GM12878 (cell line): ENCODE measurements around the gene DIRAS1. TPM values are rescaled to one million over a fixed set of nuclear protein-coding genes. Genes with fewer than 3 reads are reported as not detected.

Experiments
- ATAC-seq: fragments of 200-7000 bp; cut with Tn5 transposase; 3 replicates; pipeline ENCODE4 v1.9.1; 2020; ENCODE audit warnings: mild to moderate bottlenecking, moderate library complexity
- BruUV-seq: library from RNA; stranded (reverse); fragments of 400-500 nt; replicated peaks from 2 replicates; lab custom pipeline; 2021; lab: Mats Ljungman, UMichigan
- CTCF ChIA-PET: fragments of 300-600 bp; sonication (Branson Sonifier 250); formaldehyde crosslinking; extraction: SDS; loops from one replicate; lab custom pipeline; 2021; ENCODE audit warnings: inconsistent platforms; lab: Yijun Ruan, JAX
- POLR2A ChIA-PET: fragments of 350-600 bp; formaldehyde crosslinking; extraction: SDS; loops from one replicate; lab custom pipeline; 2021; ENCODE audit warnings: inconsistent platforms; lab: Charles Lee
- RAD21 ChIA-PET: fragments of 300-600 bp; sonication (Branson Sonifier 250); formaldehyde crosslinking; loops from one replicate; lab custom pipeline; 2023; ENCODE audit warnings: antibody characterized with exemption; ENCODE audit not compliant: unreplicated experiment; lab: Charles Lee
- SMC1A ChIA-PET: fragments of 300-600 bp; sonication (Branson Sonifier 250); formaldehyde crosslinking; loops from one replicate; lab custom pipeline; 2023; ENCODE audit not compliant: unreplicated experiment, uncharacterized antibody; lab: Charles Lee
- DNase-seq: peaks from one replicate; pipeline ENCODE4 v3.0.0-alpha.2; 2011; ENCODE audit warnings: low read depth, low spot score
- FAIRE-seq: peaks from 3 replicates; lab custom pipeline; 2011; peaks lifted over from hg19 to GRCh38; lab: Jason Lieb, UNC
- H2AFZ ChIP-seq: 2 replicates; pipeline ENCODE4 v1.6.0; 2011; ENCODE audit warnings: low read depth, low read length, control low read depth; ENCODE audit not compliant: control insufficient read depth
- H3K27ac ChIP-seq: 2 replicates; pipeline ENCODE4 v1.5.1; 2011; ENCODE audit warnings: control low read depth; ENCODE audit not compliant: control insufficient read depth, insufficient read depth
- H3K27me3 ChIP-seq, 2 experiments: replicated peaks in 1 of 2; 2 replicates each; pipeline versions ENCODE4 v1.6.0 to v1.6.1; 2011; ENCODE audit warnings: low read length in 1 of 2; ENCODE audit not compliant: control insufficient read depth in 2 of 2, insufficient read depth in 2 of 2
- H3K36me3 ChIP-seq, 2 experiments: 2 replicates each; pipeline ENCODE4 v1.5.1; 2011; ENCODE audit warnings: low read length in 1 of 2; ENCODE audit not compliant: control insufficient read depth in 2 of 2, insufficient read depth in 2 of 2
- H3K4me1 ChIP-seq: 2 replicates; pipeline ENCODE4 v1.6.1; 2011; ENCODE audit warnings: mild to moderate bottlenecking, low read length, moderate library complexity, mixed read lengths; ENCODE audit not compliant: control insufficient read depth, insufficient read depth
- H3K4me2 ChIP-seq: 2 replicates; pipeline ENCODE4 v1.6.0; 2011; ENCODE audit warnings: control low read depth; ENCODE audit not compliant: control insufficient read depth, insufficient read depth
- H3K4me3 ChIP-seq: fragments of 200-600 bp; sonication (generic); 2 replicates; pipeline ENCODE4 v1.5.1; 2016
- H3K79me2 ChIP-seq: 2 replicates; pipeline ENCODE4 v1.6.0; 2011; ENCODE audit warnings: low read length; ENCODE audit not compliant: control insufficient read depth, insufficient read depth
- H3K9ac ChIP-seq: 2 replicates; pipeline ENCODE4 v1.8.0; 2011; ENCODE audit warnings: low read length, control low read depth, mixed read lengths; ENCODE audit not compliant: control insufficient read depth, insufficient read depth
- H3K9me3 ChIP-seq: replicated peaks from 3 replicates; pipeline ENCODE4 v1.5.1; 2011; ENCODE audit warnings: mild to moderate bottlenecking, low read length; ENCODE audit not compliant: control insufficient read depth, insufficient read depth
- H4K20me1 ChIP-seq: 2 replicates; pipeline ENCODE4 v1.6.0; 2011; ENCODE audit not compliant: control insufficient read depth, insufficient read depth
- CBX5 ChIP-seq: sonication (generic); IDR thresholded peaks from 2 replicates; pipeline ENCODE4 v1.6.1; 2016; ENCODE audit warnings: low read depth, moderate library complexity, mild to moderate bottlenecking, inconsistent platforms
- HCFC1 ChIP-seq: fragments of 150-350 bp; IDR thresholded peaks from 2 replicates; pipeline ENCODE4 v1.6.1; 2014; ENCODE audit warnings: low read length
- PAX5 ChIP-seq: IDR thresholded peaks from 2 replicates; pipeline ENCODE4 v1.6.1; 2011; ENCODE audit warnings: low read depth, low read length, borderline replicate concordance
- RBBP5 ChIP-seq: fragments of 200-600 bp; sonication (generic); conservative IDR thresholded peaks from 2 replicates; pipeline ENCODE4 v1.6.1; 2016
- RELA ChIP-seq: fragments of 450-650 bp; IDR thresholded peaks from 2 replicates; pipeline ENCODE4 v1.8.0; 2014; ENCODE audit warnings: borderline replicate concordance; ENCODE audit not compliant: partially characterized antibody
- ZNF207 ChIP-seq: fragments of 450-650 bp; IDR thresholded peaks from 2 replicates; pipeline ENCODE4 v1.6.1; 2014; ENCODE audit warnings: antibody characterized with exemption, mild to moderate bottlenecking, borderline replicate concordance
- WGBS: methylation state at CpG from one replicate; pipeline ENCODE4 v1.1.6; 2016; ENCODE audit warnings: low lambda C conversion rate; ENCODE audit not compliant: insufficient replicate concordance, insufficient coverage; ENCODE audit errors: missing lambda C conversion rate; 5-methylcytosine and 5-hydroxymethylcytosine counted together
- in situ Hi-C: fragments of 300-500 bp; cut with MboI; formaldehyde crosslinking; loops from 9 replicates; pipeline ENCODE4 v1.14.3; 2018; ENCODE audit warnings: mixed read lengths
- intact Hi-C: fragments of 100-400 bp; cut with micrococcal nuclease; formaldehyde crosslinking; loops from one replicate; pipeline ENCODE4 v1.14.2; 2022; ENCODE audit not compliant: unreplicated experiment
- polyA plus RNA-seq, 11 experiments: library from polyadenylated mRNA; depleted of rRNA in 4 of 11; unstranded in 6 of 11; stranded (reverse) in 5 of 11; fragments of >200 nt; fragmentation: Nextera tagmentation in 4 of 11; fragmentation: Illumina TruSeq in 1 of 11; extraction: Ambion mirVana in 4 of 11; extraction: Trizol in 1 of 11; gene quantifications; 1 replicate in 1 of 11; 2 replicates in 10 of 11; pipeline versions ENCODE4 v1.2.1 to v1.2.3, GENCODE V29; 2011 to 2016; ENCODE audit warnings: inconsistent platforms in 2 of 11, missing spikeins in 2 of 11, low read depth in 1 of 11
- total RNA-seq, 4 experiments: library from RNA; depleted of rRNA in 3 of 4; stranded (reverse); fragments of >200 nt in 3 of 4; fragmentation: Illumina TruSeq in 1 of 4; extraction: Trizol in 1 of 4; gene quantifications; 2 replicates each; pipeline versions ENCODE4 v1.2.1 to v1.2.3, GENCODE V29; 2013 to 2021
- TF ChIP-seq, protein P1 (sequence below): fragments of 450-650 bp; IDR thresholded peaks from 2 replicates; pipeline ENCODE4 v1.6.1; 2017; ENCODE audit warnings: mild to moderate bottlenecking, moderate library complexity
- TF ChIP-seq, protein P2 (sequence below): fragments of 450-650 bp; IDR thresholded peaks from 2 replicates; pipeline ENCODE4 v1.6.1; 2017; ENCODE audit warnings: antibody characterized with exemption, mild to moderate bottlenecking, moderate library complexity
- TF ChIP-seq, protein P3 (sequence below): fragments of 450-650 bp; IDR thresholded peaks from 2 replicates; pipeline ENCODE4 v1.6.1; 2016; ENCODE audit warnings: mild to moderate bottlenecking

The DIRAS1 gene
- total and polyA plus RNA-seq, 10 of the 15 experiments (the other 5 are each of a cell fraction or from before 2014, with no cell fraction given), result 0.04 to 0.18 (median 0.08) TPM; not detected in 3

DNA sequence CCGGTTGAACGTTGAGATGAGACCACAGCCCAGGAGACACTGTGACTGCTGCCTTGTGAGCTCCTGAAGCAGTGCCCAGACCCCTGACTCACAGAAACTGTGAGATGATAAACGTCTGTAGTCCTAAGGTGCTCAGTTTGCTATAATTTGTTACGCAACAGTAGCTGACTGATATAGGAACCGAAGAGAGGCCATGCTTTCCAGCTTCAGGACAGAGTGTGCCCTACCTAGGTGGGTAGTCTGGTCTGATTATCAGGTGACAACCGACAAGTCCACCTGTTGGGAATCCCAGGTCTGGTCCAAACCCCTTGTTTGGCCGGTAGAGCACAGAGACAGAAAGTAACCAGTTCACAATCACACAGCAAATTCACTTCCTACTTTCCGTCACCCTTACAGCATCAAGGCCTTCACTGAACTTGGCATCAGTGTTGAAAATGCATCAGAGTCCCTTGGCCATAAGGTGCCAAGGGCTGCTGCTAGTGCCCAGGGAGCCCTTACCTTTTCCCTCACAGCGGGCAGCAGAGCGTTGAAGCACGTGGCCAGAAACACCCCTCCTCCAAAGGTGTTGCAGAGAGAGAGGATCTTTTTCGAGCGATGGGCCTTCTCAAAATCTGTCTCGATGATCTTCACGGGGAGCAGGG is 15.5 kb upstream of the DIRAS1 start:
- Histone ChIP-seq H3K27ac (no peak overlapping the region), H3K9ac (no peak overlapping the region), H3K4me1 (no peaks in the 10 kb centered on the region), H3K36me3 (peaks cover 11 to 15% of the 10 kb centered on the region in 2 experiments; a peak in 3 of 4 replicates), H3K79me2 (peaks cover 14% of the 10 kb centered on the region), H2AFZ (no peak overlapping the region), H3K27me3 (no peaks in the 10 kb centered on the region), H3K4me2 (no peak overlapping the region), H3K9me3 (peaks cover 8% of the 10 kb centered on the region; the same call in 2 of the 3 replicates), H4K20me1 (no peaks in the 10 kb centered on the region), H3K4me3 (no peak overlapping the region)
- BruUV-seq, result no TSS peak
- CTCF ChIA-PET, result interaction anchor here (1.3 kb wide), 1 partner anchor 13 kb away, joined by 5 read pairs; no protein-coding TSS in a partner anchor
- SMC1A ChIA-PET, result no interaction called here
- RAD21 ChIA-PET, result no interaction called here
- POLR2A ChIA-PET, result no interaction called here
- DNase-seq, result no peak
- intact Hi-C loops, result loop anchor here (5.0 kb wide), 1 partner anchor 69 kb away; no protein-coding TSS in a partner anchor
- no peak for TF ChIP-seq ZNF207
- no peak for TF ChIP-seq PAX5
- TF ChIP-seq CBX5, result 0 out of 2 replicates have a peak, but pooled peaks have one; percentile 34
- TF ChIP-seq HCFC1, result no peak
- TF ChIP-seq, protein P1, sequence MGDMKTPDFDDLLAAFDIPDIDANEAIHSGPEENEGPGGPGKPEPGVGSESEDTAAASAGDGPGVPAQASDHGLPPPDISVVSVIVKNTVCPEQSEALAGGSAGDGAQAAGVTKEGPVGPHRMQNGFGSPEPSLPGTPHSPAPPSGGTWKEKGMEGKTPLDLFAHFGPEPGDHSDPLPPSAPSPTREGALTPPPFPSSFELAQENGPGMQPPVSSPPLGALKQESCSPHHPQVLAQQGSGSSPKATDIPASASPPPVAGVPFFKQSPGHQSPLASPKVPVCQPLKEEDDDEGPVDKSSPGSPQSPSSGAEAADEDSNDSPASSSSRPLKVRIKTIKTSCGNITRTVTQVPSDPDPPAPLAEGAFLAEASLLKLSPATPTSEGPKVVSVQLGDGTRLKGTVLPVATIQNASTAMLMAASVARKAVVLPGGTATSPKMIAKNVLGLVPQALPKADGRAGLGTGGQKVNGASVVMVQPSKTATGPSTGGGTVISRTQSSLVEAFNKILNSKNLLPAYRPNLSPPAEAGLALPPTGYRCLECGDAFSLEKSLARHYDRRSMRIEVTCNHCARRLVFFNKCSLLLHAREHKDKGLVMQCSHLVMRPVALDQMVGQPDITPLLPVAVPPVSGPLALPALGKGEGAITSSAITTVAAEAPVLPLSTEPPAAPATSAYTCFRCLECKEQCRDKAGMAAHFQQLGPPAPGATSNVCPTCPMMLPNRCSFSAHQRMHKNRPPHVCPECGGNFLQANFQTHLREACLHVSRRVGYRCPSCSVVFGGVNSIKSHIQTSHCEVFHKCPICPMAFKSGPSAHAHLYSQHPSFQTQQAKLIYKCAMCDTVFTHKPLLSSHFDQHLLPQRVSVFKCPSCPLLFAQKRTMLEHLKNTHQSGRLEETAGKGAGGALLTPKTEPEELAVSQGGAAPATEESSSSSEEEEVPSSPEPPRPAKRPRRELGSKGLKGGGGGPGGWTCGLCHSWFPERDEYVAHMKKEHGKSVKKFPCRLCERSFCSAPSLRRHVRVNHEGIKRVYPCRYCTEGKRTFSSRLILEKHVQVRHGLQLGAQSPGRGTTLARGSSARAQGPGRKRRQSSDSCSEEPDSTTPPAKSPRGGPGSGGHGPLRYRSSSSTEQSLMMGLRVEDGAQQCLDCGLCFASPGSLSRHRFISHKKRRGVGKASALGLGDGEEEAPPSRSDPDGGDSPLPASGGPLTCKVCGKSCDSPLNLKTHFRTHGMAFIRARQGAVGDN, result no peak
- no peak for TF ChIP-seq RBBP5
- TF ChIP-seq RELA, result no peak
- TF ChIP-seq, protein P2, sequence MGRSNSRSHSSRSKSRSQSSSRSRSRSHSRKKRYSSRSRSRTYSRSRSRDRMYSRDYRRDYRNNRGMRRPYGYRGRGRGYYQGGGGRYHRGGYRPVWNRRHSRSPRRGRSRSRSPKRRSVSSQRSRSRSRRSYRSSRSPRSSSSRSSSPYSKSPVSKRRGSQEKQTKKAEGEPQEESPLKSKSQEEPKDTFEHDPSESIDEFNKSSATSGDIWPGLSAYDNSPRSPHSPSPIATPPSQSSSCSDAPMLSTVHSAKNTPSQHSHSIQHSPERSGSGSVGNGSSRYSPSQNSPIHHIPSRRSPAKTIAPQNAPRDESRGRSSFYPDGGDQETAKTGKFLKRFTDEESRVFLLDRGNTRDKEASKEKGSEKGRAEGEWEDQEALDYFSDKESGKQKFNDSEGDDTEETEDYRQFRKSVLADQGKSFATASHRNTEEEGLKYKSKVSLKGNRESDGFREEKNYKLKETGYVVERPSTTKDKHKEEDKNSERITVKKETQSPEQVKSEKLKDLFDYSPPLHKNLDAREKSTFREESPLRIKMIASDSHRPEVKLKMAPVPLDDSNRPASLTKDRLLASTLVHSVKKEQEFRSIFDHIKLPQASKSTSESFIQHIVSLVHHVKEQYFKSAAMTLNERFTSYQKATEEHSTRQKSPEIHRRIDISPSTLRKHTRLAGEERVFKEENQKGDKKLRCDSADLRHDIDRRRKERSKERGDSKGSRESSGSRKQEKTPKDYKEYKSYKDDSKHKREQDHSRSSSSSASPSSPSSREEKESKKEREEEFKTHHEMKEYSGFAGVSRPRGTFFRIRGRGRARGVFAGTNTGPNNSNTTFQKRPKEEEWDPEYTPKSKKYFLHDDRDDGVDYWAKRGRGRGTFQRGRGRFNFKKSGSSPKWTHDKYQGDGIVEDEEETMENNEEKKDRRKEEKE, result no peak
- TF ChIP-seq, protein P3, sequence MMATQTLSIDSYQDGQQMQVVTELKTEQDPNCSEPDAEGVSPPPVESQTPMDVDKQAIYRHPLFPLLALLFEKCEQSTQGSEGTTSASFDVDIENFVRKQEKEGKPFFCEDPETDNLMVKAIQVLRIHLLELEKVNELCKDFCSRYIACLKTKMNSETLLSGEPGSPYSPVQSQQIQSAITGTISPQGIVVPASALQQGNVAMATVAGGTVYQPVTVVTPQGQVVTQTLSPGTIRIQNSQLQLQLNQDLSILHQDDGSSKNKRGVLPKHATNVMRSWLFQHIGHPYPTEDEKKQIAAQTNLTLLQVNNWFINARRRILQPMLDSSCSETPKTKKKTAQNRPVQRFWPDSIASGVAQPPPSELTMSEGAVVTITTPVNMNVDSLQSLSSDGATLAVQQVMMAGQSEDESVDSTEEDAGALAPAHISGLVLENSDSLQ, result no peak
- ATAC-seq, result no peak
- WGBS, result 94% methylated on average over 15 of the region's 15 CpGs
- FAIRE-seq, result peak; percentile 68
- in situ Hi-C loops, result no loop called here
